Stimulated activated CD4-positive, alpha-beta T cell treated with anti-CD3 and anti-CD28 coated beads, Interleukin-12 subunit alpha, Interleukin-12 subunit beta, amount 100 ng/mL, for 48 hours (primary cell): ENCODE results near the gene LZTFL1.
A peak's percentile ranks its signal among the peaks of the same experiment; 100 is the strongest.
"Not testable (repeated sequence)": the region's sequence is repeated elsewhere in the genome, so short reads cannot be mapped to it uniquely, and the experiment has no call there.

ENCODE experiments used
- DNase-seq, 3 donors: peaks; one replicate each; pipeline ENCODE4 v3.0.0-alpha.2; 2020; ENCODE audit warnings: low read depth in 2 of 3, low spot score in 1 of 3

Gene LZTFL1

DNA sequence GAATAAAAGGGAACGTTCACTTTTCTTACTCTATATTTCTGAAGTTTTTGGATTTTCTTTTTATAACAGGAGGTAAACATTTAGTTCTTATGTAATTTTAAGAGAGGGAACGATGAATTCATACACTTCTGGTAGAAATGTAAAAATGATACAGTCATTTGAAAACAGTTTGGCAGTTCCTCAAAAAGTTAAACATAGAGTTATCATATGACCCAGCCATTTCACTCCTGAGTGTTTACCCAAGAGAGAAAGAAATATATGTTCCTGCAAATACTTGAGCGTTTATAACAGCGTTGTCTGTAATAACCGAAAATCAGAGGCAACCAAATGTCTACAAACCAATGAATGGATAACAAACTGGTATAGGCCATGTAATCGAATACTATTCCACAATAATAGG lies 23.6 kb upstream of the LZTFL1 start:
- no peak for DNase-seq

DNA sequence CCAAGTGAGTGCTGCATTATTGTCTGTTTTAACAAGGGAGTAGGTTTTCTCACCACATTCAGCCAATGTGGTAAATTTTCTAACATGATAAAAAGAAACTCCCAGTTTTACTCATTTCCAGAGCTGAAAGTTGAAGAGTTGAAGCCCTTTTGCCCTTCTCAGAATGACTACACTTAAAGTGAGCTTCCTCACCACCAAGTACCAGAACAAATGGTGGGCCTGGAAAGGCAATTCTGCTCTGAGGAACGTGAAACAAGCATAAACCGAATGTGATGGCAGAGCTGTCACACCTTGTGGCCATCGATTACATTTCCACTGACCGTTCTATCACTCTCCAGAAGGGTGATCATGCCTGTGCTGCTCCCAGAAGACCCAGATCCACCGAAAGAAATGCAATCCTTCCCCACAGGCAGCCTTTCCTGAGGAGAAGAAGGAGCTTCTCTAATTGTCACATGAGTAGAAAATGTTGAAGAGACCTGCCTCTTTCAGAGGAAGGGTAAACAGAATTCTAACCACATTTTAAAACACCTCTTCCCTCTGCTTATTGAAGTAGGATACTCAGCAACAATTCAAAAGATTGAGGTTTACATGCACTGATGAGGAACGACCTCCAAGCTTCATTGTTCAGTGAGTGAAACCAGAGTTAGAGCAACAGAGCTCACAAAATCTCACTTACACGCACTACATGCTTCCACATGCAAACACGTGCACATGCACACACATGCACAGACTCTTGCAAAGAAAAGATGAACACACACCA lies 23.0 kb upstream of the LZTFL1 start:
- peak in 2 of 3 donors; percentile 21 to 26 for DNase-seq

DNA sequence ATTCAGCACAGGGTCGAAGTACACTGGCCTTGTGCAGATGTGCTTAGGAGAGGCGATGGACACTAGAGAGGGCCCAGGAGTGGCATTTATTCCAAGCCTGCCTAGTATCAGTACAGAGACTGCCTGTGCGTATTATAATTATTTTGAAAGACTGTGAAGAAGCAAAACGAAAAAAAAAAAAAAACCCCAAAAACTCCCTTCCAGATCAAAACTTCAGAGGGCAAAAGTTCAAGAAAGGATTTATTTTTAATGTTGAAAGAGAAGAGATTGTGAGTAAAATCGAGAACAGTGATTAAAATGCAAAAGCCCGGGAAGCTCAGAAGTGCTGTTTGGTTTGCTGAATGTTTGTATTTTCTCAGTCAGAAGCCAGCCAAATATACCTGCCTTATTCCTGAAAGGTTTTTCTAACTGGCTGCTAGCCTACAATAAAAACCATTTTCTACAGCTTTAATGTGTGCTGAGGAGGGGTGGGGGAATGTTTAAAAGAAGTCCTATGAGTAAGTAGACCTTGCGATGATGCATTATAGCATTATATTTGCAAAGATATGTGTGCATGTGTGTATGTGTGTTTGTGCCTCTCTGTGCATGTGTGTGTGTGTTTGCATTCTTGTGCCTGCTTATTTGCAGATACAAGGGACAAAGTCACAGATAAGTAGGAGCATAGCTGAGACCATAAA lies 19.3 kb upstream of the LZTFL1 start:
- no peak for DNase-seq

DNA sequence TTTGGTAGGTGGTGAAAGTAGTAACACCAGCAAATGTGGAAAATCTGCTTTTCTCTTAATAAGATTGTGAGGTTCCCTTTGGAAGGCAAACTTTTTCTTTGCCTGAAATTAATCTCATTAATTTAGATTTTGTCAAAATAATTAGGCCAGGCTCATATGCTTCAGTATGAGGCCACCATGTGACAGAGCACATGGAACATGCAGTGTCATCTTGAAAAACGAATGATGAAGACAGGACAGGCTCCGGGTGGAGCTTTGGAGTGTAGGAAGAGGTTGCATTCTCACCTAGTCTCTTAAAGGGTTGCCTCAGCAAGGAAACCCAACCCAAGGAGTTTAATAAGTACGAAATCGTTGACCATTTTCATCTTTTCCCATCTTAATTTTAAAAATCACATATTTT lies 18.6 kb upstream of the LZTFL1 start:
- DNase-seq, result no peak

DNA sequence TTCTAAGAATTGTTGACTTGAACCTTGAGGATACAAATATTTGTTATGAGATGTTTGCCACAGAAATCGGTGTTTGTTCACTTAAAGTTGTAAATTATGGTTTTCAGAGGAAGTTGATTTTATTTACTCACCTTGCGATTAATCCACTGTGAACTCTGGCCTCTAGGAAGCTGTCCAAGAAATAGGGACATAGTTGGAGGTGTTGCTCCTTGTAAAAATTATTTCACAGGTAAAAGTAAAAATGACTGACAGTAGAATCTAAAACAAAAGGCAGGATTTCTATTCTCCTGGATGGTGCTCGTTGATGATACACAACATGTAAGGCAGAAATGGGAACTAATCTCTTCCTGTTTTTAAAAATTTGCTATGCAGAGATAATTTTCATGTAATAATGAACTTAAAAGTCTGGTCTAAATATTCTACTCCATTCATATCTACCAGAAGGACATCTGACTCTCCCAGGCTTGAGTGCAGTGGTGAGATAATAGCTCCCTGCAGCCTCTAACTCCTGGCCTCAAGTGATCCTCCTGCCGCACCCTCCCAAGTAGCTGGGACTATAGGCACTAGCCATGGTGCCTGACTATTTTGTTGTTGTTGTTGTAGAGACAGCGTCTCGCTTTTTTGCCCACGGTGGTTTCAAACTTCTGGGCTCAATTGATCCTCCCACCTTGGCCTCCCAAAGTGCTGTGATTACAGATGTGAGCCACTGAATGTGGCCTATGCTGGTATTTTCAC lies 17.1 kb upstream of the LZTFL1 start:
- DNase-seq, result no peak

DNA sequence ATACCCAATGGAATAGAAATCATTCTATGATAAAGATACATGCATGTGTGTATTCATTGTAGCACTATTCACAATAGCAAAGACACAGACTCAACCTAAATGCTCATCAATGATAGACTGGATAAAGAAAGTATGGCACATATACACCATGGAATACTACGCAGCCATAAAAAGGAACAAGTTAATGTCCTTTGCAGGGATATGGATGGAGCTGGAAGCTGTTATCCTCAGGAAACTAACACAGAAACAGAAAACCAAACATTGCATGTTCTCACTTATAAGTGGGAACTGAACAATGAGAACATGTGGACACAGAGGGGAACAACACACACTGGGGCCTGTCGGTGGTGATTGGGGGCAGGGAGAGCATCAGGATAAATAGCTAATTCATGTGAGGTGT lies 15.1 kb upstream of the LZTFL1 start:
- DNase-seq, result not testable (repeated sequence)

DNA sequence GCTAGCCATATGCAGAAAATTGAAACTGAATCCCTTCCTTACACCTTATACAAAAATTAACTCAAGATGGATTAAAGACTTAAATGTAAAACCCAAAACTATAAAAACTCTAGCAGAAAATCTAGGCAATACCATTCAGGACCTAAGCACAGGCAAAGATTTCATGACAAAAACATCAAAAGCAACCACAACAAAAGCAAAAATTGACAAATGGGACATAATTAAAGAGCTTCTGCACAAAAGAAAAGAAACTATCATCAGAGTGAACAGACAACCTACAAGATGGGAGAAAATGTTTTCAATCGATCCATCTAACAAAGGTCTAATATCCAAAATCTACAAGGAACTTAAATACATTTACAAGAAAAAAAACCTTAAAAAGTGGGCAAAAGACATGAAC lies 14.4 kb upstream of the LZTFL1 start:
- DNase-seq, result not testable (repeated sequence)

DNA sequence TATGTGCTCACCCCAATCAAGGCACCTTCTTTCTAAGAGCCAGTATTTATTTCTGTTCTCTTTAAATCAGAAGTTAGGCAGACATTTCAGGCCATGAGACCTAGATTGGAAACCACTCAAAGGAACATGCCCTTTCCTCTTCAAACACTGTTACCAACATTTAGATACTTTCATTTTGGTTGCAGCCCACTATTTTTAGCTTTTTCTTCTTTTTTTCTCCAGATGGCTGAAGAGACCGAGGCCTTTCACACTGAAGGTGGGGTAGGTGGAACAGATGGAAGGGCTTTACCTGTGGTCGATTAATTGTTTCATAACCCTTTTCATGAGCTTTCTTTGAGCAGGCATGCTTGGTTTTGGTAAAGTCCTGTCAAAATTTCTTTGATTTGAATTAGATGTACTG lies 10.9 kb upstream of the LZTFL1 start:
- no peak for DNase-seq

DNA sequence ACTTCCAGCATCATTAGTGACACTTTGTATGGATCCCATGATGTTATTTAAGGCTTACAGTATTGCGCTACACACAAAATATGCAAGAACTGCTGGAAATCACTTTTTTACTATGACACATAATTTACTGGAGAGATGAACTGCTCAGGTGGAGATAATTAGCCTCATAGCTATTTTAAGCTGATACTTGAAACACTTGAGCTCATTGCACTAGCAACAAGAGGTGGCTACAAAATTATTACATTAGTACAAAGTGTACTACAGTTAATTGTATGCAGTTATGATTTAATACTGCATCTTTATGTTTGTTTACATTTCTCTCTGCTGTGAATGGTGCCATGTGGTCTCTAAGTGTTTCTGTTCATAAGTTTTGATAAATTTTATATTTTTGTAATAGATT lies 6.5 kb upstream of the LZTFL1 start:
- DNase-seq, result no peak

DNA sequence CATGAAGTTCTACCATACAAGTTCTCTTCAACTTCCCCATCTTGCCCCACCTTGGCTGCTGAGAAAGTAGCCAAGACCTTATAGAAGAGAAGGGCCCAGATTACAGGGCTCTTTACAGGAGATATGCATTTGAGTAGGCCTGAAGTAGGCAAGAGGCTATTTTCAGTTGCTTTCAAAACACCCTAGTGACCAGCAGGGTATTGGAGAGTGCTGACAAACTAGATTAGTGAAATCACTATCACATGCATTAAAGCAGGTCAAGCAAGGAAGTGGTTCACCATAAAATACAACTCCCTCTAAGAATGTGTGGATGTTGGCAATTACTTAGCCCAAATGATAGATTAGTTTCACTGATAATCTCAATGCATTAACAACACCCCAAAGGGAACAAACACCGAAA lies 2.7 kb upstream of the LZTFL1 start:
- DNase-seq, result no peak

DNA sequence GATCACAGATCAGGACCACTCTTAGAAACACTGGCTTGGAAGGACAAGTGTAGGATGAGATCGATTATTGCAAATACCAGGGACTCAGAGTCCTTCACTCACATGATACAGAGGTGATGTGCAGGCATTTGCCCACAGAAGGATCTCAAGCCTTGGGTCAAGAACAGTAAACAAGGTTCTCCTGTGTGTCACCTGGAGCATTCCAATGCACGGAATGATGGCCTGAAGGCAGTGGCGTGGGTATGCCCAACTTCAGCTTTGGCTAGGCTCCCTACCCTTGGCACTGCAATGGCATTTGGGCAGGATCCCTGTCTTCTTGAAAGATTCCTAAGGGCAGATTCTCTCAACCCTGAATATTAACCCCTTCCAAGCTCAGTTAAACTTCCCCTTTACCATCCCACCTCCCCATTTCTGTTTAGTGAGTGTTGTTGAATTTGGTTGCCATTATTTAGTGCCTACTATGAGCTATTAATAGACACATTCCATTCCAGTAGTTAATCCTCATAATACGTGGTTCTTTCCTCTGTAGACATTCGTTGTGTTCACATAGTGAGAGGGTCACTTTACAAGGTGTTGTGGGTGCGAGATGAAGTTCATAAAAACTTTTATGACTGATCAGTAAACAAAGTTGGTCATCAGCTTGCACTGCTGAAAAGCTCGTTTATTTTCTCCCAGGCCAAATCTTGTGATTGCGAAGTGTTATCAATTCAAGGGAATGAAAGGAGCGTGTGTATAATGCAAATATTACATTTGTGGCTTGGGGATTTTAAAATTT lies 1.1 kb upstream of the LZTFL1 start:
- DNase-seq, result no peak

- no peak for DNase-seq
These were observed 531 bp downstream of the LZTFL1 start for GRCh38 chr3:45841420-45841756.

- DNase-seq, result no peak
These were observed 3.5 kb downstream of the LZTFL1 start for GRCh38 chr3:45838466-45838865.

- no peak for DNase-seq
These were observed 9.2 kb downstream of the LZTFL1 start for GRCh38 chr3:45832699-45833098.

- DNase-seq, result no peak
These were observed 11.8 kb downstream of the LZTFL1 start for GRCh38 chr3:45830121-45830520.

GRCh38 chr3:45826908-45827307 lies 15.0 kb downstream of the LZTFL1 start:
- no peak for DNase-seq

- DNase-seq, result no peak
These were observed 15.6 kb downstream of the LZTFL1 start for GRCh38 chr3:45826321-45826720.

DNA sequence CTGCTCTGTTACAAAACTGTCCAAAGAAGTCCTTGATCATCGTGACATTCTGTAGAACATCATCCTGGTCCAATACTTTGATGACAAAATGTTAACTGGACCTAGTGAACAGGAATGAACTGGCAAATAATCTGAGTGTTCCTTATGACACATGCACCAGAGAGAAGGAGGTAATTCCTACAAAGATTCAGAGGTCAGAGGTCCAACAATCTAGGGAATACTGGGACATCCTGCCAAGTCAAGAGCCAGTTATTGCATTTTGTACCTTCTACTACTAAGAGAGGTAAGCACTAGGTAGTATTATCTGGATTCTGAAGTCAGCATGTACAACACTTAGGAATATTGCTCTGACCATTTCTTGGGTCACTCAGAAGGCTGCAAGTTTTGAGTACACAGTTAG lies 20.8 kb downstream of the LZTFL1 start:
- no peak for DNase-seq

DNA sequence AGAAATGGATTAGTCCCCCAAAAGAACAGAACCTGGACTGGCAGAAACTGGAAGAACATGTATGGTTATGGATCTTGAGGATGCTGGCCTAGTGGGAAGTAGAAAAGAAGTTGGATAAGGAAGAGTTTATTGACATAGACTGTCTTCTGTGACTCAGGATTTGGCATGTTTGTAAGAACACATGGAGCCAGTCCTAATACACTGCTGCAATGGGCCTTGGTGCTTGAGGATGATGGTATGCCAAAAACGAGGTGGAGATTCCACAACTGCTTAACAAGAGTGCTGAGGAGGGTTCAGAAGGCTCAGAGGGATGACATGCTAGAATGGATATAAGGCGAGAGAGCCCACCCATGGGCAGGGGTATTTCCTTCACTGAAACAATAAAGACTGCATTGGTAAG lies 22.4 kb downstream of the LZTFL1 start:
- no peak for DNase-seq

- no peak for DNase-seq
These were observed 23.9 kb downstream of the LZTFL1 start for GRCh38 chr3:45817831-45818522.

DNA sequence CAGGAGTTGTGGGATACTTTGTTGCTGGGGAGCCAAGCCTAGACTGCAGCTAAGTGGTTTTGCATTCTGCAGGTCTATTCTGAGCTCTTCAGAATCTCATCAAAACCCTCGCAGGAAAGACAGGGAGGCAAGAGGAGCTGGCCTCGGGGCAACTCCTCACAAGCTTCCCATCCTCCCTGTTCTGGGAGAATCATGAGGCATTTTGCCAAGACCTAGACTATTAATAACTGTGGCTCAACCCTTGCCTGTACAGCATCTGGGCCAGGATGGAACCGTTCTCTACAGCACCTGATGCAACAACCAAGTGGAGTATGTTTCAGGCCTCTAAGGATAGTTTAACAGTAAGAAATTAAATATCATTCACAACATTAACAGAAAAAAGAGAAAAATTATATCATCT lies 25.4 kb downstream of the LZTFL1 start:
- no peak for DNase-seq
